ENCODE results near the gene GNB1.

Gene GNB1

DNA sequence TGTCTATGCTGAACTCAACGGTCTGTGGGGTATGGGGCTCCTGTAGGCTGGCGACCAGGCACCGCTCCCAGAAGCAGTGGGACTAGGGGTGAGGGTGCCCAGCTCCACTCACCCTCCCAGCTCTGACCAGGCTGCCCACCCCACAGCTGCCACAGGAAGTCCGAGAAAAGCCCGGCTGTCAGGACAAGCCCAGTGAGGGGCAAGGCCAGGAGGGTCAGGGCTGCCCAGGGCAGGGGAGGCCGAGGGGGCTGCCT, 31.7 kb upstream of the GNB1 start:
- DNase-seq = no peak

DNA sequence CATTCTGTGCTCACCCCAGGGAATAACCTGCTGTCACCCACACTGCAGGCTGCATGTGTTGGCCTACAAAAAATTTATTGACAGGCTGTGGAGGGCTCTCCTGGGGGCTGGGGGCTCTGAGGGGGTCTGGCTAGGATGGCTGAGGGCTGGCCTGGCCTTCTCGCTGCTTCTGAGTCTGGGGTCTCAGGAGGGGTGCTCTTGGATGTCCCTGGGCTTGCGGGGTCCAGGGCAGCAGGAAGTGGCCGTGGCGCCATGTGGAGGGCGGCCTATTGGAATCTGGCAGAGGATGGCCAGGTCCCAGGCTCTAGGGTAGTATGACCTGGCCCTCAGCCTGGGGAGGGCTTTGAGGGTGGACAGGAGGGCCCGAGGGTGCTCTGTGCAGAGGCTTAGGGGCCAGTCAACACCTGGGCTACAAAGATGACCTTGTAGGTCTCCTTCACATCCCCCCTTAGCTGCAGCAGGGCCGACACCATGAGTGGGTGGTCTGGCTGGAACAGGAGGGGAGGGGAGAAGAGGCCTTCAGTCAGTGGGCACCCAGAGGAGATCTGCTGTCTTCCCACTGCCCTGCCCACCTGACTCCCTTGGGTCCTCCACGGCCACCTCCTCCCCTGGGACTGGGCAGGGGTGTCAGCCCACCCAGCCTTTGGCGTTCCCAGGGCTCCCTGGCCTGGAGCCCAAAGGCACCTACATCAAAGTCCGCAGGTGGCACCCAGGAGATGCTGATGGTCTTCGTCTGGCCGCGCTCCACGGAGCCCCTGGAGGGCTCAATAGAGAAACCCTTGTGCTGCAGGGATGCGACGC, 31.2 kb upstream of the GNB1 start:
- no peak for DNase-seq

DNA sequence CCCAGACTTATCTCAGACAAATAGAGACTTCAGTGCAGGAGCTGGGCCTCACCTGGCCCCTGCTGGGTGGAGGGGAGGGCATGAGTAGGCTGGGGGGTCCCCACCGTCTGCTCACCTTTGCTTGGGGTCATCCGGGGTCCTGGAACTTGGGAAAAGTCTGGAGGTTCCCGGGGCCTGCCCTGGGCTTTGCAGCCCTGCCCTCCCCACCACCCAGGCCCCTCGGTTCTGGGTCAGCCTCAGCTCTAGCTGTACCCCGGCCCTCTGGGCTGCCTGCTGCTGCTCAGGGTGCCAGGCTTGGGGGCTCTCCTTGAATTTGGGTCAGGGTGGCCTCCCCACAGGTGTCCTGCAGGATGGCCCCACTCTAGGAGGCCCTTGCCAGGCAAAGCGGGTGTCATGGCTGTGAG, 30.6 kb upstream of the GNB1 start:
- DNase-seq = no peak

DNA sequence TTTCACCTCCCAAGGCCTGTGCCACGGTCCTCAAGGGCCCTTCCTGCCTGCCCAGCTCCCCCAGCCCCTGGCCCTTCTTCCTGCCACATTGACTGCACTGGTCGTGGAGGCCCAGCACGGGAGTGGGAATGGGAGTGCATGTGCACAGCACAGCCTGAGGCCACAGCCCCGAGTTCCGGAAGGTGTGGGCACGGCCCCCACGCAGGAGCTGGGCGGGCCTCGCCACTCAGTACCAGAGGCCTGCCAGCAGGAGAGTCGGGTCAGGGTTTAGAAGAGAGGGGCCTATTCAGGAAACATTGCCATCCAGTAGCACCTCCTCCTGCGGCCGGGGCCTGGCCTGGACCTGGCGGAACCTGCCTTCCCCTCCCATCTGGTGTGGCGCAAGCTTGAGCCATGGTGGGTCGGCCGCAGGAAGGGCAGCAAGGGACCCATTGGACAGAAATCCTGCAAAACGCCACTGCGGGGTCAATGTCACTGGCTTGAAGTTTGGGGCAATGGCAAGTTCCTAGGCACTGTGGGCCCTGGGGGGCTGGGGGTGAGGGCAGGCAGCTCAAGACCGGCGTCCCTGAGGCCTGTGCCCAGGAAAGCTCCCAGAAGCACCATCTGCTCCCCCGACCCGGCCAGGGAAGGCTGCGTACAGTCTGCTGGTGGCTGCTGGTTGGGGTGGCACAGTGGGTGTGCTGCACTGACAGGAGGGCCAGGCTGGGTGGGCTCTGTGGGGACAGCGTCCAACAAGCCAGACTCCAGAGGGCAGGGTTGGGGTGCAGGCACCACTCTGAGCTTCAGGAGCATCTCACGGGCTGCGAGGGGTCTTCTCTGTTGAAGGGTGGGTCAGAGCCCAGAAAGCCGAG, 29.9 kb upstream of the GNB1 start:
- DNase-seq = no peak

DNA sequence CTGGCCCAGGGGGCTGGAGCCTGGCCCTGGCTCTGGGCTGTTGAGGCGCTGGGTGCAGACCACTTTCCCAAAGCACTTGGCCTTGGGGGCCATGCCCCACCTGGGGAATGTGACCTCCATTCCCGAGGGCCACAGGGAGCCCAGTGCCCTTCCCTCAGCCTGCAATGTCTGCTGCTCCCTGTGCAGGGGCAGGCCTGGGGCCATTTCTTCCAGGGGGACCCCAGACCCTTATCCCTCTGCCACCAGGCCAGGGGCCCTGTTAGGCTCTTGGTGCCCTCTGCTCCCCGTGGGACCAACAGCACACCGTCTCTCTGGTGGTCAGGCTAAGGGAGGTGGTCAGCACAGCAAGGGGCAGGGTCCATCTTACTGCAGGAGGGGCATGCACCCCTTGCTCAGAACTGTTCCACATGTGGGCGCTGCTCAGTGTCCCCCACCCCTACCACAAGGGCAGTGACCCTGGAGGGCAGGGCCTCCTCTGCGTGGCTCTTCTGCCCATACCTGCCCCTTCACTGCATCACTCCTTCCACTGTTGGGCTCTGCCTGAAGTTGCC, 29.2 kb upstream of the GNB1 start:
- DNase-seq = no peak

DNA sequence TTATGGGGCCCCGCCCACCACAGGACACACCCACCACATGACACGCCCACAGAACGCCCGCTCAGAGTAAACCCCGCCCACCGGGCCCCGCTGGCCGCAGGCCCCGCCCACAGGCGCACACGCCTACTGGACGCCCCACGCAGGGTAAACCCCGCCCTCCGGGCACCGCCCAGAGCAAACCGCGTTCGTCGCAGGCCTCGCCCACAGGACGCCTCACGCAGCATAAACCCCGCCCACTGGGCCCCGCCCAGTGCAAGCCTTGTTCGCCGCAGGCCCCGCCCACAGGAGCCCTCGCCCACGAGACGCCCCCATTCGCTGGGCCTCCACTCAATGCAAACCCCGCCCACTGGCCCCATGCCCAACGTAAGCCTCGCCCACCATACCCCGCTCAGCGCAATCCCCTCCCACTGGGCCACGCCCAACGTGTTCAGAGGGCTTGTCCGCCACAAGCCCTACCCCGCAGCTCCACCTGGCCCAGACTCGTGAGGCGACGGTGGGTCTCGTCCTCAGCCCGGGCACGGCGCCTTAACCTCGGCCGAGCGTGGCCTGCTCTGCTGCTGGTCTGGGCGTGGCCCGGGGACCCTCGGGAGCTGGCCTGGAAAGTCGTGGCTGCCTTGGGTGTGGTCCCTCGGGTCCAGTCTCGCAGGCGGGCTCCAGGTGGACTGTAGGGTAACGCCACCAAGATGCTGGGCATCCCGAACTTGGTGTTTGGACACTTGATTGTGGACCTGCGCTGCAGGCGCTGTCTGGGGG, 28.6 kb upstream of the GNB1 start:
- peak; percentile 100 for DNase-seq

DNA sequence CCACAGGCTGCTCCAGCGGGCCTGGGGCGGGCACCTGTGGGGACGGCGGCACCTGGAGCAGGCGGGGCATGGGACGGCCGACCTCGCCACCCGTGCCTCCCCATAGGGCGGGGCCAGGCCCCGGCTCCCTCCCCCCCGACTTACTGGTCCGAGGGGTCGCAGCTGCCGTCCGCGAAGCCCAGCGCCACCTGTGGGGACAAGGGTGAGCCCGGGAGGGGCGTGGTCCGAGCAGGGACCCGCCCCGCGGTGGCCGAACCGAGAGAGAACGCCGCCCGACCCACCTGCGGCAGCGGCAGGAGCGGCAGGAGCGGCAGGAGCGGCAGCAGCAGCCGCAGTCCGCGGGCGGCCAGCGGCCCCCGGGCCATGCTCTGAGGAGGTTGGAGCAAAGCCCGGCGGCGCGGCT, 28.0 kb upstream of the GNB1 start, which contains the start of gene TMEM52:
TMEM52 (minus strand) TSS at position 379 of the 403 bp plus-strand sequence; CDS start at position 365, 14 bp downstream.
- DNase-seq = no peak

DNA sequence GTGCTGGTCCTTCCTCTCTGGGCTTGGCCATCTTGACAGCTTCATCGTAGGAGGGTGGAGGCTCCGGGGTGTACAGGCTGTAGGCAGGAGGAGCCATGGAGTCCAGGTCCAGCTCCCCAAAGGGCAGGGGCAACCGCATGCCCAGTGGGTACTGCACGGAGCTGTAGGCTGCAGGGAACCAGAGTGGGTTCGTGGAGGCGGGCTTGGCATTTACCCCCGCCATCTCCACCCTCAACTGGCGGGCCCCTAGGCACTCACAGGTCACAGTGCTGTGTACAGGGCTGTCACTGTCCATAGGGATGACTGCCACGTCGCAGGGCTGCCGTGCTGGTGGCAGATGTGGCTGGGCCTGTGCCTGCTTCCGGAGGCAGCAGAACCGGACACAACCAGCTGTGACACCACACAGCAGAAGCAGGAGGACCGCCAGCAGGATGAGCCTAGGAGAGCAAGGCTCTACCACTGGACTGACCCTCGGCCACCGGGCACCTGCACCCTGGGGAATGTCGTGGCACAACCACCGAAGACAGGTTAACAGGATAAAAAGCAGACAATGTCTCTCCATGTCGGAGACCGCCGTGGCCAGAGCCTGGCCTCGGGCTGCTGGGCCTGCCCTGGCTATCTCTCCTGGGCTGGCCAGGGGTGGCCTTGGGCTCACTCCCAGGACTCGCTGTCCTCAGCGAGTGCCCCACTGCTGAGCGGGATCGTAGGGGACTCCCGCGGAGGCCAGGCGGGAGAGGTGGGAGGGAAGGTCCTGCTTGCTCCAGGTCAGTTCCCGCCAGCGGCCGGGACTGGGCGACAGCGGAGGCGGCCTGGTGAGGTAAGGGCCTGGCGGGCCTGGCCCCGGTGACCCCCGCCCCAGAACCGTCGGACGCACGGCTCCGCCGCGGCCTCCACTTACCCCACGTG, 27.4 kb upstream of the GNB1 start:
- no peak for DNase-seq

DNA sequence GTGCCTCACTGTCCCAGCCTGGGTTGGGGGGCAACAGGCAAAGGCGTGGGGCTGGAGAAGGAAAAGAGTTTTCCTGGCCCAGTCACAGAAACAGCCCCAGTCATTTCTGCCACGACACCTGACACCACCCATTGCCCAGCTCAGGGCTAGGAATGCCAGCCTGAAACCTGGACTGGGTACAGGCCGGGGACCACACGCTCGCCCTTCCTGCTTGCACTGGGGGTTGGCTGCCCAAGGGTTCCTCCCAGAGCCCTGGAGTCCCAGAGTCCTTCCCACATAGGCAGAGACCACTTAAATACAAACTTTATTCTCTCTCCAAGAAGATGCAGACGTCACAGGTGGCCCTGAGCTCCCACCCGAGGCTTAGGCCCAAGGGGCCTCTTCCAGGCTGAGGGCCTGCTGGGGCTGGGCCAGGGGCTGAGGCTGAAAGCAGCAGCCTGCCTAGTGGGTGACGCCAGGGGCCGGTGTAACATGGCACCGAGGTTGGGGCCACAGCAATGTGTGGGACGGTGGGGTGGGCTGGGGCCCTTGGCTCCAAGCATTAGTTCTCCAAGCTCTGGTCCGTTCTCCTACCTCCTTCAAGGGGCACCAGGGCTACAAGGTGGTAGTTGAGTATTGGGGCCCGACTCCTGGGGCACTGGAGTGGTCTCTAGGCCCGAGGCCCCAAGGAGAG, 26.6 kb upstream of the GNB1 start:
- DNase-seq = no peak

DNA sequence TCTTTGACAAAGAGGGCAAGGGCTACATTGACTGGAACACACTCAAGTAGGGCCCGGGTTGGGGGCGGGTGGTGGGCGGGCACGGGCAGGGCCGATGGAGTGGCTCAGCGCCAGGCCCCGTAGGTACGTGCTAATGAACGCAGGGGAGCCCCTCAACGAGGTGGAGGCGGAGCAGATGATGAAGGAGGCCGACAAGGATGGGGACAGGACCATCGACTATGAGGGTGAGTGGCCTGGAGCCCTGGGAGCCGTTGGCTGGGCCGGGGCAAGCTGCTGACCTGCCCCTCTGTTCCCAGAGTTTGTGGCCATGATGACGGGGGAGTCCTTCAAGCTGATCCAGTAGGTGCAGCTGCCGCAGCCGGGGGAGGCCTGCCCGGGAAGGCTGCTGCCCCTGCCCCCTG, 26.0 kb upstream of the GNB1 start:
- no peak for DNase-seq

DNA sequence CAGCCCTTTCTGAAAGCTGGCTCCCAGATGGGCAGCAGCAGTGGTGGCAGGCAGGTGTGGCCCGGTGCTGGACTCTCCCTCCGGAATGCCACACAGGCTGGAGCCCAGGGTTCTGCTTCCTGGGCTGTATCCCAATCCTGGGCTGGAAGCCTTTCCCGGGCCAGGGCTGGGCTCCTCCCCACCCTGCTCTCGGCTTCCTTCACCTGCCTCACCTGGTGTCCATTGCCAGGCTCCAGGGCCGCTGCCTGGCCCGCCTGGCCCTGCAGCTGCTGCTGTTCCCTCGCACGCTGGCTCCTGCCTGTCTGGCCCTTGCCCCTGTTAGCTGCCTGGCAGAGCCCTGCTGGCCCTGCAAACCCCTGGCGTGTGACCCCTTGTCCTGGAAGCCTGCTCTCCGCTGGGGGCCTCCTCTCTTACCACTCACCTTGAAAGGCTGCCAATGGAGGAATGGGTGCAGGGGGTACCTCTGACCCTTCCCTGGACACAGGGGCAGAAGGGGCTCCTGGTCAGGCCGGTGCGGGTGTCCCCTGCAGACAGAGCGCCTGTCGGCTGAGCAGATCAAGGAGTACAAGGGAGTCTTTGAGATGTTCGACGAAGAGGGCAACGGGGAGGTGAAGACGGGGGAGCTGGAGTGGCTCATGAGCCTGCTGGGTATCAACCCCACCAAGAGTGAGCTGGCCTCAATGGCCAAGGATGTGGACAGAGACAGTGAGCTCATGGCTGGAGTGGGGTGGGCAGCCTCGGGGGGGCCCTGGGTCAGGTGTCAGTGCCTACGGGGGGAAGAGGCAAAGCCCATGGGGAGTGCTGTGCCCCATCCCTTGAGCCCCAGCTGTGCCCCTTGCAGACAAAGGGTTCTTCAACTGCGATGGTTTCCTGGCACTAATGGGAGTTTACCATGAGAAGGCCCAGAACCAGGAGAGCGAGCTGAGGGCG, 25.3 kb upstream of the GNB1 start:
- no peak for DNase-seq

DNA sequence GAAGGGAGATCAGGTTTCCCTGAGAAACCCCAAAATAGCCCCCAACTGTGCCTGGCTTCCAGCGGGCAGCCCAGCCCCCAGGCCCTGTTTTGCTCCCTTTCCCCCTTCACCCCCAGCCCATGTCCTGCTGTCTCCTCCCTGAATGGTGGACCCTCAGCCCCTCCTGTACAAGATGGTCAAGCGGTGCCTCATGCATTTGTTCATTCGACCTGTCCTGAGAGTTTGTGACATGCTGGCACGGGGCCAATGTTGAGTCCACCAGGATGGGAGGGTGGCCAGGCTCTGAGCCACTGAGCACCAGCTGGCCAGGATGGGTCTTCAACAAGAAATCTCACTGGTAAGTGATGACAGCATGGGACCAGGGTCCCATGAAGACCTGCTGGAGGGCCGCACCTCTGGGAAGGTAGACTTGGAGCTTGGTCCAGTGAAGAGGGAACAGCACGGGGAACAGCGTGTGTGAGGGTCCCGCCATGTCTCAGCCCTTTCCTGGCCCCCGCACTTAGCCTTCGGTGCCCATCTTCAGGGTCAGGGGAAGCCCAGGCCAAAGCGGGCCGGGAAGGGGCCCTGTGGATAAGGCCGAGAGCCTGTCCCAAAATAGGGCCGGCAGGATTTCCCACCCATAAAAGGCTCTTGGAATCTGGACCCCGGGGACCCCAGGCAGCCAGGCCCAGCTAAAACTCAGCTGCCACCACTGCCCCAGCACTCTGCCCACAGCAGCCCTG, 24.2 kb upstream of the GNB1 start, which contains the start of gene CALML6:
CALML6 (plus strand) TSS at position 290 of the 722 bp plus-strand sequence; CDS start at position 311, 21 bp downstream.
- no peak for DNase-seq

DNA sequence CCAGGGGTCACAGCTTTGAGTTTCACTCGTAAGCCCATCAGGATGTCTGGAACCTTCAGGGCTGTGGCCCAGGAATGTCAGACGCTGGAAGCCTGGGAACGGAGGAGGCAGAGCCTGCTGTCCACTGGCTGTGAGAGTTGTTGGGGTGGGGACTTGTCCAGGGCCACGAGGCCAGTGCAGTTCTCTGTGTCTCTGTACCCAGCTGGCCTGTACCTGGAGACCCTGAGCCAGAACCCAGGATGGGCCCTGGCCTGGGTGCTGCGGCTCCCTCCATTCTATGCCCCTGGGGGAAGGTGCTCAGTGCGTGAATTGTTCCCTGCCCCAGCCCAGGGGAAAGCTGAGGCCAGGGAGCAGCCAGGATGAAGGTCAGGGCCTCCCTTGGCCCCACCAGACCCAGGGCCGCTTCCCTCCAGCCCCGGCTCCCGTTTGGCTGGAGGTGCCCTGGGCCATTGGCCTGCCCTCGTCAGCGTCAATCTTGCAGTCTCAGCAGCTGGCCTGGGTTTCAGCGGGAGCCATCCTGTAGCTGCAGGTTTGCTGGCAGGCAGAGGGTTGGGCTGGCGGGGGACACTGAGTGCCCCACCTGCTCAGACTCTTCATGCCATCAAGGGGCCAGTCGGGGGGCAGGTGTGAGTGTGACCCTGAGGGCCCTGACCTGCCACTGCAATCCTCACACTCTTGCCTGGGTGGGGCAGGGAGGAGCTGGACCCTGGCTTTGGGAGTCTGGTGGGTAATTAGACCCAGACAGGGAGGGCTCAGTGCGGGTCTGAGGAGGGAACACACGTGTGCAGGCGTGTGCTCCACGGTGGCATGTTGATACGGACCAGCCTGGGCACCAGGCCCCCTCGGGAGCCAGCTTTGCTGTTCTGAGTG, 23.4 kb upstream of the GNB1 start:
- DNase-seq = peak; percentile 85

DNA sequence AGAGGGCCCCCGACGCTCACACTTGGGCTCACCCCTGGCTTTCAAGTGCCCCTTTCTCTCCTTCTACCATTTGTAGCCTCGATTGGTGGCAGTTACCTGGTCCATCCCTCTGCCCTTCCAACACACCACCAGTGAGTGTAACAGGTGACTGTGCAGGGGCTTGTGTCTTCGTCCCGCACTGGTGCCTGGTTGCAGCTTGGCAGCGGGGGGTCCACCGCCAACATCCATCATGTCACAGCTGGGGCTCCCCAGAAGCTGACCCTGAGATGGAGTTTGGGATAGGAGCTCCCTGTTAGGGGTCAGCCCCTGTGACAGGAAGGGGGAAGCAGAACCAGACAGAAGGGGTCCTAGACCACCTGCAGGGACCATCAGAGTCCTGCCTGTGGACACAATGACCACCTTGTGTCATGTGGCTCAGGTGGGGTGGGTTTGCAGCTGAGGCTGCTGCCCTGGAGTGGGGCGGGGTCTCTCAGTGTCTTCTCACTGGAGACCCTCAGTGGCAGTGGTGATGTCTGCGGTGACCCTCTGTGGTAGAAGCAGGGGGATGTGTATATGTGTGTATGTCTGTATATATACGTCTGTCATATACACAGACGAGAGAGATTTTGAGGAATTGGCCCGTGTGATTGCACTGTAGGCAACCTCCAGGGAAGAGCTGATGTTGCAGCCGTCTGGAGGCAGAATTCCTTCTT, 20.6 kb upstream of the GNB1 start:
- no peak for DNase-seq

DNA sequence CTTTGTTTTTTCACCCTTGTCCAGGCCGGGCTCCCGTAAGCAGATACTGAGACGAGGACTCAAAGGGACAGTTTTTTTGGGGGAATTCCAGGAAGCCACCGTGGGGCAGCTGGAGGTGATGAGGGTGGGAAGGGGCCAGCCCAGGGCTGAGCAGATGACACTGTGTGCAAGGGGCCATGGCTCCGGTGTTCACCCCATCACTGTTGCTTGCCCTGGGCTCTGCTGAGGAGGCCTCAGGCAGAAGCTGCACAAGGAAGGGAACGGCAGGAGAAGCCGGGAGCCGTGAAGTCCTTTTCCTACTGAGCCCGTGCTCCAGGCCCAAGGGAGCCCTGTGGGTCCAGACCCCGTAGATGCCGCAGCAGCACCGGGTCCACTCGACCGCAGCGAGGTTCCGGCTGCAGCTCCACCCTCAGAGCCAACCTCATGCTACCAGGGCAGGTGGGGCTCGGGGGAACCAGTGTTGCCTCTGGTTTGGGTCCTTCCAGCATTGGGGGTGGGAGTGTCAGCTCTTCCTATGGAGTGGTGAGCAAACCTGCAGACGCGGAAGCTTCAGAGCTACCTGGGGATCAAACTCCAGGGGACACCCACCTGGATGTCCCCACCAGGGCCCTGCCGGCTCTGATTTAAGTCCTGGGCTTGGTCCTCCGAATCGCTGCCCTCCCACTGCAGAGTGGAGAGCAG, 19.9 kb upstream of the GNB1 start:
- no peak for DNase-seq

DNA sequence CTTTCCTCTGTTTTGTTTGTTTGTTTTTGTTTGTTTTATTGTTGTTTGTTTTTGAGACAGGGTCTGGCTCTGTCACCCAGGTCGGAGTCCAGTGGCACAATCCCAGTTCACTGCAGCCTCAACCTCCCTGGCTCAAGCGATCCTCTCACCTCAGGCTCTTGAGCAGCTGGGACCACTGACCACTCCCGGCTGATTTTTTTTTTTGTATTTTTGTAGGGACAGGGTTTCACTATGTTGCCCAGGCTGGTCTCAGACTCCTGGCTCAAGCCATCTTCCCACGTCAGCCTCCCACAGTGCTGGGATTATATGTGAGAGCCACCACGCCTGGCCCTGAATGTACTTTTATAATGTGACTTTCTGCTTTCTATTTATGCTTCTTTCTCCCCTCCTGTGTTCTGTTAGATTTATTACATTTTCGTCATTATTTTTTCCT, 19.2 kb upstream of the GNB1 start:
- no peak for DNase-seq

DNA sequence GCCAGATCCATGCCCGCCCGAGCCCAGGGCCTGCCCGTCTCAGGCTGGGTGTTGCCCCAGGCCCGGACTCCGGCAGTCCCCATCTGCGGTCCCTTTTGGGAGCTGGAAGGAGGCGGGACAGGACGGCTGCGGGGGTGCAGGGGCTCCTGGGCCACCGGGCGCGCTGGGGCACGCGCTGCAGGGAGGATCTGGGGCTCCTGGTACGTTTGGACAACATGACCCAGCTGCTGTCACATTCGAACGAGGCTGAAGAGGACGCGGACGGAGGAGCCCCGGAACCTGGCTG, 17.6 kb upstream of the GNB1 start:
- DNase-seq = peak; percentile 62

All from RPMI8226 (cell line).